NAMALWA (cell line): ENCODE data around the gene FGFR3.

Source experiments
- DNase-seq: peaks from one replicate; pipeline ENCODE4 v3.0.0-alpha.2; 2015; ENCODE audit warnings: low spot score

Gene FGFR3

GRCh38 chr4:1792832-1793495 lies at the start of gene FGFR3:
Gene FGFR3 (plus strand): TSS chr4:1793293. CDS start chr4:1793935, 642 bp downstream.
- DNase-seq = no peak

DNA sequence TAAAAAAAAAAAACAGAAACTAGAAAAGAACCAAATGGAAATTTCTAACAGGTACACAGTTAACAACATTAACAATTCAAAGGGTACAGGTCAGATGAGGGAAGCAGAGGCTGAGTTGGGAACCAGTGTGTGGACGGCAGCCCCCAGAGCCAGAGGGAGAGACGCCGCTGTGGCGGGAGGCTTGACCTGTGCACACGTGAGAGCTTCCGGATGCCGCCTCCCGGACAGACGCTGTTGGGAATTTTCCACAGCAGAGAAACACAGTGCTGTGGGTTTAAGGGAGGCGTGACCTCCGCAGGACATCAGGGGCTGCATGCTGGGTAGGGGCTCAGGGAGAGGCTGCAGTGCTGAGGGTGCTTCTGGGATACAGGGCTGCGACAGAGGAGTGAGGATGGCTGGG lies 49.5 kb upstream of the FGFR3 start:
- no peak for DNase-seq

GRCh38 chr4:1743975-1744374 lies 49.1 kb upstream of the FGFR3 start:
- DNase-seq = no peak

GRCh38 chr4:1744552-1744951 lies 48.5 kb upstream of the FGFR3 start:
- no peak for DNase-seq

DNA sequence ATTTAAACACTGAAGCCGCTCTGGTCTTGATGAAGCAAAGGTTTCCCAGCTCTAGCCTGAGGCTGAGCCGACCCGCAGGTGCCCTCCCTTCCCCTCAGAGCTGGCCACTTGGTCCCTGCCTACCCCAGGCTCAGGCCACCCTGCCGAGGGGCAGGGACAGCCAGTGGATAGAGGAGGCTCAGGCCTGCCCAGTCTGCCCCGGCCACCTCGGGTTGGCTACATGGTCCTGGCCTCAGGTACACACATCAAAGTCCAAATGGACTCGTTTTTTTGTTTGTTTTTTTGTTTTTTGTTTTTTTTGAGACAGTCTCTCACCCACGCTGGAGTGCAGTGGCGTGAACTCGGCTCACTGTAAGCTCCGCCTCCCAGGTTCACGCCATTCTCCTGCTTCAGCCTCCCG lies 47.9 kb upstream of the FGFR3 start:
- no peak for DNase-seq

DNA sequence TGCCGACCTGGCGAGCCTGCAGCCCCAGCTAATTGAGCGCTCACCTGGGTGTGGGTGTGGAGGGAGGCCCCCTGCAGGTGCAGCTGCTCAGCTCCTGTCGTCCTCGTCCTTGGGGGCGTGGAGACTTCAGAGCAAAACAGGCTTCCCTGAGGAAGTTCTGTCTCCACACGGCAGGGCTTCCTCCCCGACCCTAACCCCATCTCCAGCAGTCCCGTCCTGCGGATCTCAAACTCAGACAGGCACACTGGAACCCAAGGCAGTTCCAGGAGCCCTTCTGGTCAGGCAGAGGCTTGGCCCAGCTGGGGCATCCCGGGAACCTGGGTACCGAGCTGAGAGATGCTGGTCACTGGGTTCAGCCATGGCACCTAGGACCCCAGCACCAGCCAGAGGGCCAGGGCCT lies 47.4 kb upstream of the FGFR3 start:
- no peak for DNase-seq

GRCh38 chr4:1746265-1746691 lies 46.8 kb upstream of the FGFR3 start:
- DNase-seq = peak; percentile 93

DNA sequence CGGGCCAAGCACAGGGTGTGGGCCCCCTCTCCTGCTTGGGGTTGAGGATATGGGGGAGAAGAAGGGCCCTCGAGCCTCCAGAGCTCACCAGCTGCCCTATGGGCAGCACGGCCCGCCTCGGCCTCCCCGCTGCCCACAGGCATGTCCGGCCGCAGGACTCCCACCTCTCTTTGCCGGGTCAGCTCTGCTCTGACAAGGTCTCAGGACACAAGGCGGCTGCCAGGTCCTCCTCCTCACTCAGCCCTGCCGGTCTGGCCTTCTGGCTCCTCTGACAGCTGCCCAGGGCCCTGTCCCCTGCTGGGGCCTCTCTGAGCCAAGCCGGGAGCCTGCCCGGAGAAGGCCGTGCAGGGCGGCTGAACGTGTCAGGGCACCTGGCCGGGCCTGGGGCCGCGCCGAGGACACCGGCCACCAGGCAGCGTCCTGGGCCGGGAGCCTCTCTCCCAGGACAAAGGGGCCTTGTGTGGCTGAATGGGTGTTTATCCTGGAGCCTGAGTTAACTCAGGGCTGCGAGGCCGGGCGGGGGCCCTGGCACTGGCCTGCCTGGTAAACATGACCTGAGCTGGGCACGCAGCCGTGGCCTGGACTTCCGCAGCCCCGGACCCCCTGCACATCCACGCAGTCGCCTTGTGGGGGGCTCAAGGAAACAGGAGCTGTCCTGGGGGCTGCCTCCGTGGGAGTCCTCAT lies 46.0 kb upstream of the FGFR3 start:
- DNase-seq = no peak

GRCh38 chr4:1747603-1747967 lies 45.5 kb upstream of the FGFR3 start:
- DNase-seq = no peak

GRCh38 chr4:1748465-1748995 lies 44.6 kb upstream of the FGFR3 start:
- DNase-seq = peak; percentile 91

DNA sequence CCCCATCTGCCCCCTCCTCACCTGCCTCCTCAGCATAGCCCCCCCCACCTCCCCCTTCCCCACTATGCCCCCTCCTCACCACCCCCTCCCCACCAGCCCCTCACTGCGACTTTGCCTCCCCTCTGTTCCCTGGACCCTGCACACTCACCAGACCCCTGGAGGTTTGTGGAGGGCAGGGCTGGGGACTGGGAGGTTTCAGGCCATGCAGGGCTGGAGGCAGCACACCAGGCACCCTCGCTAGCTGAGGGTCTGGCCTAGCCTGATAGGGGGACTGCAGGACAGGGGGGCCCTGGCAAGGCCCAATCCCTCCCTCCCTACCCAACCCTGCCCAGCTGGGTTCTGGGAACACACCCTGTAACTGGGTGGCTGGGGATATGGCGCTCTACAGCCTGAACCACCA lies 43.7 kb upstream of the FGFR3 start:
- no peak for DNase-seq

- DNase-seq = no peak
These were observed 43.3 kb upstream of the FGFR3 start for GRCh38 chr4:1749826-1750225.

- no peak for DNase-seq
These were observed 42.5 kb upstream of the FGFR3 start for GRCh38 chr4:1750381-1751154.

GRCh38 chr4:1751155-1751918 lies 41.8 kb upstream of the FGFR3 start:
- DNase-seq = no peak

GRCh38 chr4:1751919-1752283 lies 41.2 kb upstream of the FGFR3 start:
- no peak for DNase-seq

DNA sequence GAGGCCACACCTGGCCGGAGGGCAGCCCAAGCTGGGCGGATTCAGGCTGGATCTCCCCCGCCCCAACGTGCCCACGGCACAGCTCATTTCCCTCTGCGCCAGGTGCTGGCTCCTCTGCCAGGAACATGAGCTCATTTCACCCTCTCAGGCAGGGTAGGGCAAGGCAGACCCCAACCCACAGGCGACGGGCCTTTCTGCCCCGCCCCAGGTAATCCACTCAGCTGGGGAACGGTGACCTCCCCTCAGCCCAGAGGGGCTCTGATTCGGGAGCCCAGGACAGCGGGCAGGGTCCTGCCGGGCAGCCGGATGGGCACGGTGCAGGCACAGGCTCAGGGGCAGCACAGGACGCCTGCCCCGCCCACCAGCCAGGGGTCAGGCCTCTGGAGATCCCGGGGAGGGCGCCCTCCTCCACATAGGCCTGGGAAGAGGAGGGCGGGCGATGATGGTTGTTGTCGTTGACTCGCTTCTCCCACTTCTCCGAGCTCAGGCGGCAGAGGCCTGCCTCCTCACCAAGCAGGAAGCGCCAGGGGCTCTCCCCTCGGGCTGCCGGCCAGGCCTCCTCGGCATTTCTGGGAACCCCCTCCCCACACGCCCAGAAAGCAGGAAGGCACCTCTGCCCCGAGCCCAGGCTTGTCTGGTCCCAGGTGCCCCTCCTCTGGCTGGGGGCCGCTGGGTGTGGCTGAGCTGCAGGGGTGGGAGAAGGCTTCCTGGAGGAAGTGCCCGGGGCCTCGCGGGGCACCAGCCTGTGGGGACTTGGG lies 40.6 kb upstream of the FGFR3 start:
- DNase-seq = no peak

GRCh38 chr4:1753294-1753696 lies 39.8 kb upstream of the FGFR3 start:
- DNase-seq = no peak

GRCh38 chr4:1753697-1754311 lies 39.3 kb upstream of the FGFR3 start:
- no peak for DNase-seq

DNA sequence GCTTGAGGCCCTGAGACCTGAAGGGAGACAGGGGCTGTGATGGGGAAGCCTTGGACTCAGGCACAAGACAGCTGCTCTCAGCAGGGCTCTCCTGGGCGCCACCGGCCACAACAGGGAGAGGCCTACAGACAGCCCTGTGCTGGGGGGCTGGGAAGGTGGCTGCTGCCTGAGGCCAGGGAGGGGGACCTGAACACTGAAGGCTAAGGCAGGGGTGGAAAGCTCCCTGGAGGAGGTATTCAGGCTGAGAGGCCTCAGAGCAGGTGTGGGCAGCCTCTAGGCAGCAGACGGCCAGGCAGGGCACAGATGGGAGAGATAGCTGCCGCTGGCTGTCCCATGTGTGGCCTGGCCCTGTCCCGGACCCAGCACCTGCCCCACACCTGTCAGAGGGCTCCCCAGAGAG lies 38.8 kb upstream of the FGFR3 start:
- no peak for DNase-seq

- no peak for DNase-seq
These were observed 37.8 kb upstream of the FGFR3 start for GRCh38 chr4:1755297-1755696.

GRCh38 chr4:1756079-1756478 lies 37.0 kb upstream of the FGFR3 start:
- DNase-seq = no peak
